ENCODE measurements around the gene NEUROD1.

The NEUROD1 gene

DNA sequence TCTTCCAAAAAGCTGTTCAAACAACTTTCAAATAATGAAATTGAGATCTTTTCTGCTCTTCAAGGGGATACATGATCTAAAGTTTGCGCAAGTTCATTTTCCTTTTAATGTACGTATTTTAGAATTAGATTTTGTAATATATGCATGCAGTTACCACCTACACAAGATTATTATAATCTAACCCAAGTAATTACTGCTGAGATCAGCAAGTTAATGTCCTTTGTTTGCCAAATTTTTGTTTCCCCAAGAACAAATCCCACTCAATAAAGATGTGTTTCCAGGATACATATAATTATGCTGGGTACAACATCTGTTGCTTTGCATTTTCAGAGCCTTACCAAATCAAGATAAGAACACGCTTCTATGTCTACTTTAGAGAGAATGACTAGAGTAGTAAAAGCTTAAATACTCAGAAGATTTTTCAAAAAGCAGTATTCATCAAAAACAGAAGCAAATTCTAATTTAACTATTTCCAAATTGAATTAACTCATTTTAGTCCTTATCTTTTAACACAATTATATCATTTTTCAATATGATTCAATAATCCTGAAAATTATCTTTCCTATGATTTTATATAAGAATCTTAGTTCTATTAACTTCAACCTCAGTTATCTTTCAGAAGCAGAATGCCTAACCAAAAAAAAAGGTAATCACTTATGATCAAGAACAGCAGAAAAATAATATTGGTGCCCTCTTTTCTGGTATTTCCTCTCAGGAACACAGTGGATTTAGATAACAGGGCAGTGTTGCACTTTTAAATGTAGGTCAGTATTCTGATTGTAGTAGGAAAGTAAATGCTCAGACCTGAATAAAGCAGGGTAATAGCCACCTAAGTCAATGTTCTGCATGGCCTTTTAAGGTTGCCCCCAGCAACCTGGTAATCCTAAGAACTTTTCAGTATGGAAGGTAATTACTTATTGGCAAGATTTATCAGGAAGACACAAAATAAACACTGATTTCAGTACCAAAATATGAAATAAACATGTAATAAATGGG lies 51.4 kb downstream of the NEUROD1 start:
- Histone ChIP-seq H3K9me3 (ENCODE audit: control insufficient read depth, insufficient read depth, low read depth, low read length) (no peaks in the 10 kb centered on the region), H3K36me3 (ENCODE audit: control insufficient read depth, insufficient read depth, low read length) (no peaks in the 10 kb centered on the region), H3K27ac (ENCODE audit: low read depth, low read length) (no peak overlapping the region), H3K27me3 (ENCODE audit: control insufficient read depth, insufficient read depth, low read length) (peaks cover 7% of the 10 kb centered on the region; the same call in 1 of the 2 replicates), H3K9ac (ENCODE audit: low read length) (no peak overlapping the region), H3K4me3 (ENCODE audit: low read depth, low read length) (no peak overlapping the region), H3K4me1 (ENCODE audit: control insufficient read depth, insufficient read depth, low read length) (no peaks in the 10 kb centered on the region)

DNA sequence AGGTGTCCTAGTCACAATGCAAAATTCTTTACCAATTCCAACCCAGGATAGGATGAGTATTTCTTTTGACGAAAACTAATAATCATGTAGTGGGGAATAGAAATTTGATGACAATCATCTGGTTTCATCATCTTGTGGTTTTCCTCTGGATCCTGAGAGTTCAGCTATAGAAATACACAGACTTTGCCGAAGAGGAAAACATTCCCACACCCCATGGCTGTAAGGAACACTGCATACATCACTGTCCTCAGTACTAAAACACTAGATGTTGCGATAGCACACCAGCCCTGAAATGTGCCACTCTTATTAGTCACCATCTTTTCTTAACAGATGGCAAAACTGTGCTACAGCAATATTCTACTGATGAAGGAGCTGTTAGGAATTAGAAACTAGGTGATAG lies 52.8 kb downstream of the NEUROD1 start:
- Histone ChIP-seq H3K9me3 (ENCODE audit: control insufficient read depth, insufficient read depth, low read depth, low read length) (no peaks in the 10 kb centered on the region), H3K4me1 (ENCODE audit: control insufficient read depth, insufficient read depth, low read length) (no peaks in the 10 kb centered on the region), H3K27me3 (ENCODE audit: control insufficient read depth, insufficient read depth, low read length) (peaks cover 7% of the 10 kb centered on the region; the same call in 1 of the 2 replicates)

DNA sequence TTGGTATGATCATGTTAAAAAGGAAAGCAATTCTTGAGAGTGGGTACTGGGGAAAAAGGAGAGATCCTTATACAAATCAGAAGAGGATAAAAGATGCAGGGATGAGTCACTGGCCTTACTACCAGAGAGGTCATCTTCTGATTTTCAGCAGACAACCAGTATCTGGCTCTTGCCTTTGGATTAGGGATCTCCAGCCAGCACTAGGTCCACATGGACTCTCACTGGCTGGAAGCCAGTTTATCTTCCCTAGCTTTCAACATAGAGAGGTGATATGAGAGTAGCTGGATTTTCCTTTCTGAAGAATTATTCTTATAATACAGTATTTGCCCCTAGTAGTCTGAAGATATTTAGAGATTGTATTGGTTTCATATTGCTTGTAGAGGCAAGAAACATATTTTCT lies 53.6 kb downstream of the NEUROD1 start:
- H3K4me1 ChIP-seq (ENCODE audit: control insufficient read depth, insufficient read depth, low read length), result no peaks in the 10 kb centered on the region
- peaks cover 7% of the 10 kb centered on the region; the same call in 1 of the 2 replicates for H3K27me3 ChIP-seq (ENCODE audit: control insufficient read depth, insufficient read depth, low read length)
- no peak overlapping the region for H3K9ac ChIP-seq (ENCODE audit: low read length)
- no peaks in the 10 kb centered on the region for H3K9me3 ChIP-seq (ENCODE audit: control insufficient read depth, insufficient read depth, low read depth, low read length)
- no peak overlapping the region for H3K27ac ChIP-seq (ENCODE audit: low read depth, low read length)
- no peak overlapping the region for H3K4me3 ChIP-seq (ENCODE audit: low read depth, low read length)
- no peaks in the 10 kb centered on the region for H3K36me3 ChIP-seq (ENCODE audit: control insufficient read depth, insufficient read depth, low read length)

More for the DNA sequence above, 52.8 kb downstream of the NEUROD1 start:
- no peak overlapping the region for H3K9ac ChIP-seq (ENCODE audit: low read length)
- no peak overlapping the region for H3K27ac ChIP-seq (ENCODE audit: low read depth, low read length)
- H3K36me3 ChIP-seq (ENCODE audit: control insufficient read depth, insufficient read depth, low read length), result no peaks in the 10 kb centered on the region
- H3K4me3 ChIP-seq (ENCODE audit: low read depth, low read length), result no peak overlapping the region

Measured in HUES6 (cell line).